K562 (cell line): ENCODE data around the gene UGT1A9.

Experiments used
- HNRNPK ChIP-seq: fragments of 200-400 bp; formaldehyde crosslinking; IDR thresholded peaks from one replicate; pipeline ENCODE4 v1.6.1; 2018; ENCODE audit warnings: mild to moderate bottlenecking, low read depth, low read length; ENCODE audit not compliant: poor library complexity, severe bottlenecking
- POLR2AphosphoS5 ChIP-seq: IDR thresholded peaks from 2 replicates; pipeline ENCODE4 v1.6.1; 2011; ENCODE audit warnings: mild to moderate bottlenecking, low read depth, low read length, moderate library complexity; ENCODE audit not compliant: control insufficient read depth, insufficient read depth
- PRMT5 ChIP-seq: sonication (generic); formaldehyde crosslinking; IDR thresholded peaks from 2 replicates; pipeline ENCODE4 v1.5.0; 2020; ENCODE audit warnings: missing genetic modification reagents
- YBX1 ChIP-seq: fragments of 450-650 bp; IDR thresholded peaks from 2 replicates; pipeline ENCODE4 v1.7.1; 2016; ENCODE audit warnings: mild to moderate bottlenecking
- TF ChIP-seq, protein P1 (sequence below): sonication (generic); formaldehyde crosslinking; IDR thresholded peaks from 2 replicates; pipeline ENCODE4 v1.8.0; 2022; ENCODE audit warnings: missing genetic modification reagents, mild to moderate bottlenecking, borderline replicate concordance
- TF ChIP-seq, protein P2 (sequence below), 3 experiments: IDR thresholded peaks in 2 of 3; conservative IDR thresholded peaks in 1 of 3; 2 replicates each; pipeline ENCODE4 v1.5.1; 2011 to 2012; ENCODE audit warnings: low read length in 3 of 3, mild to moderate bottlenecking in 3 of 3, control low read depth in 2 of 3, improper control_type of control experiment in 1 of 3, inconsistent platforms in 1 of 3, low read depth in 1 of 3, mixed read lengths in 1 of 3, moderate library complexity in 1 of 3; ENCODE audit not compliant: insufficient read depth in 2 of 3

- TF ChIP-seq PRMT5 (CRISPR knock-in tag) = no peak
- no peak for TF ChIP-seq YBX1
- TF ChIP-seq, protein P1, sequence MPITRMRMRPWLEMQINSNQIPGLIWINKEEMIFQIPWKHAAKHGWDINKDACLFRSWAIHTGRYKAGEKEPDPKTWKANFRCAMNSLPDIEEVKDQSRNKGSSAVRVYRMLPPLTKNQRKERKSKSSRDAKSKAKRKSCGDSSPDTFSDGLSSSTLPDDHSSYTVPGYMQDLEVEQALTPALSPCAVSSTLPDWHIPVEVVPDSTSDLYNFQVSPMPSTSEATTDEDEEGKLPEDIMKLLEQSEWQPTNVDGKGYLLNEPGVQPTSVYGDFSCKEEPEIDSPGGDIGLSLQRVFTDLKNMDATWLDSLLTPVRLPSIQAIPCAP (CRISPR knock-in tag) = no peak
- no peak for TF ChIP-seq HNRNPK
- TF ChIP-seq, protein P2, sequence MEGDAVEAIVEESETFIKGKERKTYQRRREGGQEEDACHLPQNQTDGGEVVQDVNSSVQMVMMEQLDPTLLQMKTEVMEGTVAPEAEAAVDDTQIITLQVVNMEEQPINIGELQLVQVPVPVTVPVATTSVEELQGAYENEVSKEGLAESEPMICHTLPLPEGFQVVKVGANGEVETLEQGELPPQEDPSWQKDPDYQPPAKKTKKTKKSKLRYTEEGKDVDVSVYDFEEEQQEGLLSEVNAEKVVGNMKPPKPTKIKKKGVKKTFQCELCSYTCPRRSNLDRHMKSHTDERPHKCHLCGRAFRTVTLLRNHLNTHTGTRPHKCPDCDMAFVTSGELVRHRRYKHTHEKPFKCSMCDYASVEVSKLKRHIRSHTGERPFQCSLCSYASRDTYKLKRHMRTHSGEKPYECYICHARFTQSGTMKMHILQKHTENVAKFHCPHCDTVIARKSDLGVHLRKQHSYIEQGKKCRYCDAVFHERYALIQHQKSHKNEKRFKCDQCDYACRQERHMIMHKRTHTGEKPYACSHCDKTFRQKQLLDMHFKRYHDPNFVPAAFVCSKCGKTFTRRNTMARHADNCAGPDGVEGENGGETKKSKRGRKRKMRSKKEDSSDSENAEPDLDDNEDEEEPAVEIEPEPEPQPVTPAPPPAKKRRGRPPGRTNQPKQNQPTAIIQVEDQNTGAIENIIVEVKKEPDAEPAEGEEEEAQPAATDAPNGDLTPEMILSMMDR (IDR thresholded peaks at IDR 0.05 in 2 of 3, conservative IDR thresholded peaks at IDR 0.05 in 1 of 3; ENCODE audit: insufficient read depth in 2 of 3, low read depth in 1 of 3, low read length in 3 of 3) = no peak
- no peak for TF ChIP-seq POLR2AphosphoS5
These were observed 15.3 kb upstream of the UGT1A9 start for GRCh38 chr2:233656443-233656842.
